Natural killer cell (primary cell): Measurements from ENCODE around the gene PLVAP. TPM values are rescaled to one million over a fixed set of nuclear protein-coding genes. Genes with fewer than 3 reads are reported as not detected.

Experiments used
- ATAC-seq, 3 donors: fragments of 150-1000 bp in 2 of 3; fragments of 200-7000 bp in 1 of 3; cut with Tn5 transposase; 1 replicate in 1 of 3; 2 replicates in 2 of 3; pipeline ENCODE4 v1.10.0; 2021; ENCODE audit warnings: mild to moderate bottlenecking in 2 of 3, moderate library complexity in 2 of 3
- DNase-seq, 2 donors: peaks; one replicate each; pipeline versions ENCODE4 v3.0.0 to v3.0.0-alpha.2; 2013 to 2021; ENCODE audit warnings: mixed read lengths in 1 of 2
- H3K27ac ChIP-seq: one replicate; pipeline ENCODE4 v1.5.1; 2013; ENCODE audit warnings: mild to moderate bottlenecking, low read length
- H3K27me3 ChIP-seq: one replicate; pipeline ENCODE4 v1.6.1; 2013; ENCODE audit warnings: low read length; ENCODE audit not compliant: control insufficient read depth, insufficient read depth
- H3K36me3 ChIP-seq: one replicate; pipeline ENCODE4 v1.6.1; 2013; ENCODE audit warnings: low read length; ENCODE audit not compliant: control insufficient read depth, insufficient read depth
- H3K4me1 ChIP-seq: one replicate; pipeline ENCODE4 v1.6.1; 2013; ENCODE audit warnings: low read length; ENCODE audit not compliant: control insufficient read depth, insufficient read depth
- H3K4me3 ChIP-seq: one replicate; pipeline ENCODE4 v1.5.1; 2013; ENCODE audit warnings: low read length
- H3K9me3 ChIP-seq: one replicate; pipeline ENCODE4 v1.6.1; 2013; ENCODE audit warnings: low read length; ENCODE audit not compliant: control insufficient read depth, insufficient read depth
- H3K27ac Mint-ChIP-seq, 2 donors: one replicate each; pipeline ENCODE4 v1.8.0; 2022; ENCODE audit warnings: mild to moderate bottlenecking in 2 of 2, mixed read lengths in 2 of 2, moderate library complexity in 1 of 2
- H3K27me3 Mint-ChIP-seq, 2 donors: one replicate each; pipeline ENCODE4 v1.8.0; 2022; ENCODE audit warnings: low read depth in 2 of 2, mixed read lengths in 2 of 2
- H3K36me3 Mint-ChIP-seq: one replicate; pipeline ENCODE4 v1.8.0; 2022; ENCODE audit warnings: mixed read lengths
- H3K4me1 Mint-ChIP-seq, 2 donors: one replicate each; pipeline ENCODE4 v1.8.0; 2022; ENCODE audit warnings: mixed read lengths in 2 of 2
- H3K4me3 Mint-ChIP-seq: one replicate; pipeline ENCODE4 v1.8.0; 2022; ENCODE audit warnings: mild to moderate bottlenecking, moderate library complexity, mixed read lengths
- H3K9me3 Mint-ChIP-seq, 2 donors: one replicate each; pipeline ENCODE4 v1.8.0; 2022; ENCODE audit warnings: mixed read lengths in 2 of 2
- CTCF ChIP-seq: fragments of 200-600 bp; IDR thresholded peaks from one replicate; pipeline ENCODE4 v1.8.0; 2022; ENCODE audit warnings: antibody characterized with exemption
- WGBS: methylation state at CpG from one replicate; pipeline ENCODE4 v1.1.7; 2013; ENCODE audit warnings: missing lambda C conversion rate; ENCODE audit not compliant: insufficient coverage; 5-methylcytosine and 5-hydroxymethylcytosine counted together
- intact Hi-C: fragments of 100-400 bp; cut with micrococcal nuclease; formaldehyde crosslinking; loops from one replicate; pipeline ENCODE4 v1.14.2; 2022
- total RNA-seq, 4 donors: library from RNA; stranded (reverse); fragments of 120-200 nt in 1 of 4; gene quantifications; one replicate each; pipeline versions ENCODE4 v1.2.3 to v1.2.4, GENCODE V29; 2013 to 2022

Gene PLVAP
- total RNA-seq, 3 donors from 2014 or later (not counting 1 experiment from before 2014, with no cell fraction given): 0.33 to 0.53 TPM; not detected in 1

DNA sequence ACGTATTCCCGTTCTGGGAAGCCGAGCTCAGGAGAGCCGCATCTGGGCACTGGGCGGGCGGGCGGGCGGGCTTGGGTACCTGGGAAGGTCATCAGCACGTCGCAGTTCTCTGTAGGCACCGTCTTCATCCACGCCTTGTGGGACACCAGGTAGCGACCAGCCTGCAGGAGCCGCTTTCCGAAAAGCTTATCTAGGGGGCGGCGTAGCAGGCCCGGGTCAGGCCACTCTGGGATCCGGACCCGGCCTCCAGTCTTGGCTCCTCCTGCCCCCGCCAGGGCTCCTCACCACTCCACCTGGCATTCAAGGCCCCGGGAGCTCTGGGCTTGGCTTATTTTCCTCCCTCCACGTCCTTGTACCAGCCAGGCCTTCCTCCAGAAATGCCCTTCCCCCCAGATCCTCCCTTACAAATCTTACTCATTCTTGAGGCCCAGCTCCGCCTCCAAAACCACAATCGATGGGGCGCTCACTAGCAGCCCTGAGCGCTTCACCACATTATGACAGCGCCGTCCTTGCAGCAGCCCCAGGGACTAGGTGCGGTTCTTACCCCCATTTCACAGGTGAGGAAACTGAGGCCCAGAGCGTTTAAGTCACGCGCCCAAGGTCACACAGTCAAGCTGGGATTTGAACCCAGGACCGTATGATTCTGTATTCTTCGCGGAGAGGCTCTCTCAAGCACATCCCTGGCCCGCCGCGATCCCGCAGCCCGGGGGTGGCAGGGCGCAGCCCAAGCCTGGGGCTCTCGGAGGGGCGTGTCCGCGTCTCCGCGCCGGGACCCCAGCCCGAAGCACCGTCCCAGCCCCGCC, 43.3 kb downstream of the PLVAP start:
- Histone ChIP-seq H3K9me3 (no peaks in the 10 kb centered on the region), H3K27me3 (no peaks in the 10 kb centered on the region), H3K27ac (no peak overlapping the region), H3K36me3 (no peaks in the 10 kb centered on the region), H3K4me1 (peaks cover 54% of the 10 kb centered on the region), H3K4me3 (peak overlapping the region; percentile 45)
- H3K36me3 Mint-ChIP-seq: no peaks in the 10 kb centered on the region
- H3K4me3 Mint-ChIP-seq: peak overlapping the region; percentile 79
- WGBS: 38% methylated on average over 52 of the region's 52 CpGs
- peak; percentile 50 to 81 for DNase-seq
- H3K4me1 Mint-ChIP-seq: peaks cover 25 to 57% of the 10 kb centered on the region in 2 donors
- no peak for TF ChIP-seq CTCF
- no peaks in the 10 kb centered on the region for H3K9me3 Mint-ChIP-seq
- intact Hi-C loops: loop anchor here (10.0 kb wide), 1 partner anchor 71 kb away; the partner anchor contains the start of gene BST2
- peak in 1 of 3 donors; percentile 27 for ATAC-seq
- H3K27ac Mint-ChIP-seq: peak overlapping the region in 1 of 2 donors; percentile 88
- H3K27me3 Mint-ChIP-seq: no peaks in the 10 kb centered on the region

- no peaks in the 10 kb centered on the region for H3K27me3 Mint-ChIP-seq
- no peak overlapping the region for H3K27ac Mint-ChIP-seq
- Histone ChIP-seq H3K27me3 (no peaks in the 10 kb centered on the region), H3K9me3 (no peaks in the 10 kb centered on the region), H3K4me1 (peaks cover 51% of the 10 kb centered on the region), H3K4me3 (no peak overlapping the region), H3K27ac (no peak overlapping the region), H3K36me3 (no peaks in the 10 kb centered on the region)
- H3K4me1 Mint-ChIP-seq: peaks cover 25 to 53% of the 10 kb centered on the region in 2 donors
- DNase-seq: peak in 1 of 2 donors; percentile 54
- intact Hi-C loops: loop anchor here (10.0 kb wide), 1 partner anchor 72 kb away; the partner anchor contains the start of gene BST2
- TF ChIP-seq CTCF: no peak
- peak overlapping the region; percentile 68 for H3K4me3 Mint-ChIP-seq
- H3K36me3 Mint-ChIP-seq: no peaks in the 10 kb centered on the region
- WGBS: 97% methylated on average over 45 of the region's 45 CpGs
- H3K9me3 Mint-ChIP-seq: no peaks in the 10 kb centered on the region
- ATAC-seq: no peak
These were observed 44.2 kb downstream of the PLVAP start for GRCh38 chr19:17332677-17333581.

- intact Hi-C loops: loop anchor here (10.0 kb wide), 1 partner anchor 72 kb away; the partner anchor contains the start of gene BST2
- TF ChIP-seq CTCF: no peak
- Mint-ChIP-seq H3K27me3 (no peaks in the 10 kb centered on the region), H3K4me1 (peaks cover 21 to 46% of the 10 kb centered on the region in 2 donors), H3K9me3 (no peaks in the 10 kb centered on the region), H3K4me3 (no peak overlapping the region), H3K36me3 (no peaks in the 10 kb centered on the region), H3K27ac (no peak overlapping the region)
- WGBS: 94% methylated on average over 8 of the region's 8 CpGs
- Histone ChIP-seq H3K36me3 (no peaks in the 10 kb centered on the region), H3K4me1 (peaks cover 46% of the 10 kb centered on the region), H3K9me3 (no peaks in the 10 kb centered on the region), H3K4me3 (no peak overlapping the region), H3K27ac (no peak overlapping the region), H3K27me3 (no peaks in the 10 kb centered on the region)
- DNase-seq (no peak), ATAC-seq (no peak)
These were observed 44.8 kb downstream of the PLVAP start for GRCh38 chr19:17332360-17332676.
